Measurements from ENCODE around the gene TECPR2.

TECPR2 gene

GRCh38 chr14:102479777-102480176, 117.0 kb downstream of the TECPR2 start:
- no peak for TF ChIP-seq CTCF (IDR thresholded peaks at IDR 0.05; ENCODE audit: low read depth, low read length)
- H3K4me3 ChIP-seq (ENCODE audit: low read depth, low read length) = no peak overlapping the region

GRCh38 chr14:102481371-102481770, 118.6 kb downstream of the TECPR2 start:
- H3K4me3 ChIP-seq (ENCODE audit: low read depth, low read length) = no peak overlapping the region
- TF ChIP-seq CTCF (IDR thresholded peaks at IDR 0.05; ENCODE audit: low read depth, low read length) = no peak

- TF ChIP-seq CTCF (IDR thresholded peaks at IDR 0.05; ENCODE audit: low read depth, low read length) = no peak
- H3K4me3 ChIP-seq (ENCODE audit: low read depth, low read length) = no peak overlapping the region
These were observed 119.1 kb downstream of the TECPR2 start for GRCh38 chr14:102481791-102482238.

- H3K4me3 ChIP-seq (ENCODE audit: low read depth, low read length) = no peak overlapping the region
- TF ChIP-seq CTCF (IDR thresholded peaks at IDR 0.05; ENCODE audit: low read depth, low read length) = no peak
These were observed 121.6 kb downstream of the TECPR2 start for GRCh38 chr14:102484316-102484715.

GRCh38 chr14:102485693-102486512, 123.2 kb downstream of the TECPR2 start:
- no peak for TF ChIP-seq CTCF (IDR thresholded peaks at IDR 0.05; ENCODE audit: low read depth, low read length)
- no peak overlapping the region for H3K4me3 ChIP-seq (ENCODE audit: low read depth, low read length)

GRCh38 chr14:102486513-102487203, 123.9 kb downstream of the TECPR2 start:
- TF ChIP-seq CTCF (IDR thresholded peaks at IDR 0.05; ENCODE audit: low read depth, low read length) = no peak
- no peak overlapping the region for H3K4me3 ChIP-seq (ENCODE audit: low read depth, low read length)

- TF ChIP-seq CTCF (IDR thresholded peaks at IDR 0.05; ENCODE audit: low read depth, low read length) = no peak
- H3K4me3 ChIP-seq (ENCODE audit: low read depth, low read length) = no peak overlapping the region
These were observed 124.5 kb downstream of the TECPR2 start for GRCh38 chr14:102487204-102487577.
